HG02943 (cell line): ENCODE data around the gene TAS2R42.

Experiments used
- ATAC-seq: cut with Tn5 transposase; IDR thresholded peaks from one replicate; pipeline ENCODE4 v1.9.1; 2021; ENCODE audit warnings: mild to moderate bottlenecking, low read depth, moderate library complexity; ENCODE audit not compliant: unreplicated experiment

The TAS2R42 gene

GRCh38 chr12:11147420-11147819 lies 39.3 kb downstream of the TAS2R42 start:
- ATAC-seq: no peak

GRCh38 chr12:11144297-11144696 lies 42.4 kb downstream of the TAS2R42 start:
- ATAC-seq: no peak

- ATAC-seq: no peak
Observed at GRCh38 chr12:11143352-11143751, 43.4 kb downstream of the TAS2R42 start.

GRCh38 chr12:11136075-11136474 lies 50.7 kb downstream of the TAS2R42 start:
- no peak for ATAC-seq
